Common myeloid progenitor, CD34-positive (primary cell): ENCODE data around the gene TNNT1. TPM values are rescaled to one million over a fixed set of nuclear protein-coding genes. Genes with fewer than 3 reads are reported as not detected.
A peak's percentile ranks its signal among the peaks of the same experiment; 100 is the strongest.

Experiments used
- CTCF ChIA-PET: fragments of 350-600 bp; sonication (Branson Sonifier 250); formaldehyde crosslinking; loops from one replicate; lab custom pipeline; 2021; ENCODE audit warnings: antibody characterized with exemption; lab: Charles Lee
- POLR2A ChIA-PET: fragments of 350-600 bp; sonication (Branson Sonifier 250); formaldehyde crosslinking; loops from one replicate; lab custom pipeline; 2021; ENCODE audit warnings: antibody characterized with exemption; lab: Charles Lee
- DNase-seq, 3 donors: peaks; one replicate each; pipeline versions ENCODE4 v3.0.0 to v3.0.0-alpha.2; 2013
- H3K27ac ChIP-seq, 2 experiments: 1 replicate in 1 of 2; 2 replicates in 1 of 2; pipeline ENCODE4 v1.7.0; 2013; ENCODE audit warnings: inconsistent platforms in 2 of 2, low read length in 2 of 2, mild to moderate bottlenecking in 2 of 2, low read depth in 1 of 2, moderate library complexity in 1 of 2; ENCODE audit not compliant: severe bottlenecking in 2 of 2, insufficient read depth in 1 of 2, poor library complexity in 1 of 2
- H3K27me3 ChIP-seq, 5 experiments: replicated peaks in 2 of 5; 1 replicate in 3 of 5; 2 replicates in 2 of 5; pipeline versions ENCODE4 v1.6.1 to v1.7.0; 2013; ENCODE audit warnings: low read length in 4 of 5, mild to moderate bottlenecking in 2 of 5, moderate library complexity in 2 of 5, inconsistent platforms in 1 of 5; ENCODE audit not compliant: insufficient read depth in 5 of 5, control insufficient read depth in 4 of 5
- H3K36me3 ChIP-seq, 4 experiments: 1 replicate in 2 of 4; 2 replicates in 2 of 4; pipeline versions ENCODE4 v1.6.1 to v1.7.0; 2013; ENCODE audit warnings: low read length in 3 of 4, control low read depth in 1 of 4, mild to moderate bottlenecking in 1 of 4; ENCODE audit not compliant: control insufficient read depth in 4 of 4, insufficient read depth in 4 of 4
- H3K4me1 ChIP-seq, 4 experiments: 1 replicate in 3 of 4; 2 replicates in 1 of 4; pipeline versions ENCODE4 v1.6.1 to v1.7.1; 2013; ENCODE audit warnings: low read length in 3 of 4, mild to moderate bottlenecking in 3 of 4, control low read depth in 1 of 4, inconsistent platforms in 1 of 4, moderate library complexity in 1 of 4; ENCODE audit not compliant: control insufficient read depth in 4 of 4, insufficient read depth in 4 of 4; ENCODE audit errors: control extremely low read depth in 1 of 4
- H3K4me3 ChIP-seq, 7 experiments: 1 replicate in 4 of 7; 2 replicates in 3 of 7; pipeline versions ENCODE4 v1.5.1 to v1.7.0; 2013; ENCODE audit warnings: mild to moderate bottlenecking in 7 of 7, low read length in 6 of 7, moderate library complexity in 6 of 7, inconsistent platforms in 2 of 7, low read depth in 2 of 7, control low read depth in 1 of 7; ENCODE audit not compliant: insufficient read depth in 4 of 7, control insufficient read depth in 1 of 7; ENCODE audit errors: extremely low read depth in 1 of 7
- H3K9me3 ChIP-seq, 5 experiments: 1 replicate in 4 of 5; 2 replicates in 1 of 5; pipeline versions ENCODE4 v1.6.1 to v1.7.1; 2013; ENCODE audit warnings: low read length in 4 of 5, mild to moderate bottlenecking in 2 of 5, inconsistent platforms in 1 of 5, low read depth in 1 of 5, moderate library complexity in 1 of 5; ENCODE audit not compliant: control insufficient read depth in 4 of 5, insufficient read depth in 2 of 5; ENCODE audit errors: control extremely low read depth in 1 of 5
- WGBS: methylation state at CpG from one replicate; pipeline ENCODE4 v1.1.5; 2013; ENCODE audit not compliant: insufficient coverage; 5-methylcytosine and 5-hydroxymethylcytosine counted together
- polyA plus RNA-seq: library from polyadenylated mRNA; unstranded; fragments of 120-200 nt; gene quantifications from one replicate; pipeline ENCODE4 v1.2.1, GENCODE V29; 2013

TNNT1 gene
- 0.67 TPM for polyA plus RNA-seq

DNA sequence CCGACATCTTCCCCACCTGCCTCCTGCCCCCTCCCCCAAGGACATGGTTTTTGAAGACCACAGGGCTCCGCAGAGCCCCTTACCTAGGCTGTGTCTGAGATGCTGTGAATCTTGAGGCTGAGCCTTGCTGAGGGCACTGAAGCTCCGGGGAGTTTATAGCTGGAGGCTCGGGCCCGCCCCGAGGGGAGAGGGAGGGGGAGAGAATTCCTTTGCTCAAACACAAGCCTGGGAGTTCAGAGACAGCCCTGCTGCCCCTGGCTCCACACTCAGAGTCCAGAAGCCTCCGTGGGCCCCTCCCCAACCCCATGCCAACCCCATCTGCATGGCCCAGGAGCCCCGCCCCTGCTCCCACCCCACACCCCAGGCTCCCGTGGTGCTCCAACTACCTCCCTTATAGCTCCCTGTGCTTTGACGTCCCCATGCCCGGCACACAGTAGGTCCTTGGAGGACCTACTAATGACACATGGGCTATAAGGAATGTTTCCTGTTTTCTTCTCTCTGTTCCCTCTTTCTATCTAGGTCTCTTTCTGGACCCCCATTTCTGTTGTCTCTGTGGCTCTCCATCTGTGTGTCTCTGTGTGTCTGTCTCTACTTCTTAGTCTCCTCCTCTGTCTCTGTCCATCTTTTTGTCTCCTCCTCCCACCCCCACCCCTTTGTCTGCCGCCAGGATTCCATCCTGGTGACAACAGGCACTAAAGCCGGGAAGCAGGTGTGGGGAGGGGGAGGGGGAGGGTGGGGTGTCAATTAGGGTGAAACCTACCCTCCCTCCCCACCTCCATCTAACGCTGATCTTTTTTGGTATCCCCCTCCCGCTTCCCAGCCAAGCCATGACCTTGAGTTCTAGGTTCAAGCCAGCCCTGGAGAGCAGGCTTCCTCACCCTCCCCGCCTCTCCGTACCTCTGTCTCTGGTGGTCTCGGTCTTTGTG is at the start of gene TNNT1:
Gene TNNT1, minus strand, starts transcription at position 129 of the 926 bp plus-strand sequence. CDS start 2,049 bp downstream, outside the sequence.
- Histone ChIP-seq H3K9me3 (no peaks in the 10 kb centered on the region), H3K36me3 (no peaks in the 10 kb centered on the region), H3K4me3 (no peak within 1 kb of the TSS), H3K4me1 (peaks cover 0 to 14% (median 12%) of the 10 kb centered on the region in 4 experiments), H3K27ac (no peak within 1 kb of the TSS), H3K27me3 (peaks cover 0 to 58% (median 2%) of the 10 kb centered on the region in 5 experiments)
- DNase-seq: no peak
- POLR2A ChIA-PET: no interaction called here
- CTCF ChIA-PET: interaction anchor here (4.3 kb wide), 1 partner anchor 10 kb away, joined by 25 read pairs; no protein-coding TSS in a partner anchor
- WGBS: 34% methylated on average over 12 of the region's 18 CpGs

GRCh38 chr19:55198651-55199050 is 49.6 kb upstream of the TNNT1 start:
- ChIA-PET POLR2A (no interaction called here), CTCF (interaction anchor here (1.0 to 1.2 kb wide), 2 partner anchors 56 to 306 kb away, joined by 3 read pairs; no protein-coding TSS in a partner anchor)
- Histone ChIP-seq H3K27ac (no peak overlapping the region), H3K4me3 (no peak overlapping the region), H3K36me3 (no peaks in the 10 kb centered on the region), H3K9me3 (no peaks in the 10 kb centered on the region), H3K27me3 (peaks cover 0 to 2% (median 0%) of the 10 kb centered on the region in 5 experiments), H3K4me1 (no peaks in the 10 kb centered on the region)
- no peak for DNase-seq
- 79% methylated on average over 5 of the region's 5 CpGs for WGBS

DNA sequence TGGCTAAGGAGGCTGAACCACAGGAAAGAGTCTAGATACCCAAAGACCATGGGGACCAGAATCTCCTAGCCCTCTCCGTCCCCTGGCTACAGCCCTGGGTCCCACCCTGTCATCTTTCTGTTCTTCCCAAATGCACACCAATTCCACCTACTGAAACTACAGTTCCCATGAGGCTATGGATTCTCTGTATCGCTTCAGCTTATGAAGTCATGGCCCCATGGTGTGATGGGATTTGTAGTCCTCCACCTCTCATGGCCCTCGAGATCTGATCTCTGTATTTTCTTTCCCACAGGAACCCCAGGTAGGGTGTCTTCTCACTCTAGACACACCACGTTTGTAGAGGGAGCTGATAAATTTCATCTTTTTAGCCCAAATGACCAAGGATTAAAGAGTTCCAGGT is 48.5 kb upstream of the TNNT1 start:
- POLR2A ChIA-PET: no interaction called here
- Histone ChIP-seq H3K36me3 (no peaks in the 10 kb centered on the region), H3K9me3 (no peaks in the 10 kb centered on the region), H3K4me1 (no peaks in the 10 kb centered on the region), H3K27me3 (peaks cover 0 to 2% (median 0%) of the 10 kb centered on the region in 5 experiments), H3K27ac (no peak overlapping the region), H3K4me3 (no peak overlapping the region)
- CTCF ChIA-PET: no interaction called here
- WGBS: 56% methylated on average over 3 of the region's 4 CpGs
- DNase-seq: peak in 2 of 3 donors; percentile 46 to 48

- CTCF ChIA-PET: interaction anchor here (0.7 kb wide), 1 partner anchor 106 kb away, joined by 3 read pairs; no protein-coding TSS in a partner anchor
- Histone ChIP-seq H3K36me3 (no peaks in the 10 kb centered on the region), H3K27me3 (peaks cover 0 to 2% (median 0%) of the 10 kb centered on the region in 5 experiments), H3K27ac (no peak overlapping the region), H3K9me3 (no peaks in the 10 kb centered on the region), H3K4me1 (no peaks in the 10 kb centered on the region), H3K4me3 (no peak overlapping the region)
- 95% methylated on average over 10 of the region's 10 CpGs for WGBS
- POLR2A ChIA-PET: no interaction called here
- DNase-seq: no peak
Observed at GRCh38 chr19:55196803-55197202, 47.8 kb upstream of the TNNT1 start.

DNA sequence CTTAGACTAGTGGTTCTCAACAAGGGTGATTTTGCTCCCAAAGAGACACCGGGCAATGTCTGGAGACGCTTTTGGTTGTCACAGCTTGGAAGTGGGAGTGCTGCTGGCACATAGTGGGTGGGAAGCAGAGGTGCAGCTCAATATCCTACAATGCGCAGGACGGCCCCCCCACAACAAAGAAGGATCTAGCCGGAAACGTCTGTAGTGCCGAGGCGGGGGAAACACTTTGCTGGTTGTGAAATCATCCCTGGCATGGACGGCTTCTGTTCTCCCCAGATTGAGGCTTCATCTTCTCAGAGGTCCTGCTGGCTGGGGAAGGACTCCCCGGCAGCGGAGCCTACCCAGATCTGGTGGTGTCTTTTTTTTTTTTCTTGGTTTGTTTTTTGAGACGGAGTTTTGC is 44.5 kb upstream of the TNNT1 start:
- H3K9me3 ChIP-seq: no peaks in the 10 kb centered on the region
- no peak for DNase-seq
- 81% methylated on average over 11 of the region's 12 CpGs for WGBS
- no peak overlapping the region for H3K27ac ChIP-seq
- CTCF ChIA-PET: interaction anchor here (0.8 kb wide), 1 partner anchor 11 kb away, joined by 3 read pairs; no protein-coding TSS in a partner anchor
- peaks cover 0 to 2% (median 0%) of the 10 kb centered on the region in 5 experiments for H3K27me3 ChIP-seq
- H3K4me3 ChIP-seq: no peak overlapping the region
- H3K36me3 ChIP-seq: no peaks in the 10 kb centered on the region
- H3K4me1 ChIP-seq: peaks cover 0 to 8% (median 4%) of the 10 kb centered on the region in 4 experiments
- POLR2A ChIA-PET: no interaction called here

GRCh38 chr19:55189403-55189835 is 40.4 kb upstream of the TNNT1 start:
- DNase-seq: no peak
- 96% methylated on average over 12 of the region's 15 CpGs for WGBS
- Histone ChIP-seq H3K36me3 (no peaks in the 10 kb centered on the region), H3K27ac (no peak overlapping the region), H3K27me3 (peaks cover 0 to 2% (median 0%) of the 10 kb centered on the region in 5 experiments), H3K4me1 (peaks cover 0 to 16% (median 8%) of the 10 kb centered on the region in 4 experiments), H3K4me3 (no peak overlapping the region), H3K9me3 (no peaks in the 10 kb centered on the region)
- ChIA-PET CTCF (interaction anchor here (0.7 to 0.9 kb wide), 2 partner anchors 16 to 265 kb away, joined by 3 read pairs; no protein-coding TSS in a partner anchor), POLR2A (interaction anchor here (0.7 kb wide), 1 partner anchor 33 kb away, joined by 4 read pairs; no protein-coding TSS in a partner anchor)
